Suppressor macrophage treated with lipopolysaccharide for 1 hour (primary cell): ENCODE results near the gene CCDC85A.

Source experiments
- DNase-seq, 3 donors: peaks; one replicate each; pipeline ENCODE4 v3.0.0-alpha.2; 2020 to 2022

Gene CCDC85A

DNA sequence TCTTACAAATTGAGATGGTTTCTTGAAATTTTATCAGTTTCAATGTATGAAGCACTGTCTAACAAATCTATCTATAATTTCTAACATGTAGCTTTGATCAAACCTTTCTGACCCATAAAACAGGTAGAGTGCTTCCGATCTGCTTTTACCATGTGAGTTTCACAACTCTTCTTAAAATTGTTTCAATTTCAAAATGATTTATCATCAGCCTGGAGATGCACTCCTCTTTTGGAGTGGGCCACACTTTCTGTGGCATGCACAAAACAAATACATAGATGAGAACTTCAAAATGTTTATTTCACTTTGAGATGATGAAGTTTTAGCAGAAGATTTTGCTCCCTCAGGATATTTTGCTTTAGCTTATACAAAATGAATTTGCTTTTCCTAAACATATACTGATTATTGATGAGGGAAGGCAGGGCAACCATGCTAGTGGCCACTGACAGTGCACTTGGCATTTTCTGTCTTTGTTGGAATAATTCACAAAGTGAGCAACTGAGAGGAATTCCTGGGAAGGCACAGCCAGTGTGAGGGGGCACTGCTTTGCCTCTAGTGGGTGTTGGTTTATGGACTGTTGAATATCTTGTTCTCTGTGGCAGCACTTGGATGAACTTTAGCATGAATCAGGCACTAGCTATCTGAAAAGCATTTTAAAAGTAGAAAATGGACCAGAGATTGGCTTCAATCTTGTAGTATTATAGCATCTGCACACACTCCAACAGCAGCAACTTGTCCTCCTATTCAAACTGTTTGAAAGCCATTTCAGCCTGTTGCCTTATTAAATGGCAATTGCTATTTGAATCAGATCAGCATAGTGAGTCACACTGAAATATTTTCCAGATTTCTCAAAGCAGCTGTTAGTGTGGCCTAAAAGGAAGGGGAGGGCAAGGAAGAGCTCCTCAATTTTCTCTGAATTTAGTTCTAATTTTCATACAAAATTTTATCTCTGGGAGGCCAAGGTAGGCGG is 193.2 kb downstream of the CCDC85A start:
- no peak for DNase-seq

DNA sequence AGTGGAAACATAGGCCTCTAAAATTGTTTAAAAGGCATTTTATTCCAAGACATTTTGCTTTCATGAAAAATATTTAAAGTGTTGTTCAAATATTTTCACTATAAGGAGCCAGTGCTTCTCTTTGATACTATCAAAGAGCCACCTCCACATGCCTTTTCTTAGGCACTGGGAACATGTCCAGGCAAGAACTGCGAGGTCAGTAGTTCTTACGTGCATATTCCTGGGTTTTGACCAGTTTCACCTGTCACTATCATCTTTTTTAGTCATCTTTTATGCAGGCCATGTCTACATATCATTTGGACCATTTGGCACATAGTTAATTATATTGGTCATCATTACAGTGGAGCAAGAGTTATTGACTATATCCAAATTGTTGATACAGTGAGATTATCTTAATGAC is 195.3 kb downstream of the CCDC85A start:
- DNase-seq: no peak

- DNase-seq: no peak
Observed at GRCh38 chr2:56380861-56381260, 197.1 kb downstream of the CCDC85A start.

- DNase-seq: no peak
Observed at GRCh38 chr2:56382466-56382865, 198.7 kb downstream of the CCDC85A start.

DNA sequence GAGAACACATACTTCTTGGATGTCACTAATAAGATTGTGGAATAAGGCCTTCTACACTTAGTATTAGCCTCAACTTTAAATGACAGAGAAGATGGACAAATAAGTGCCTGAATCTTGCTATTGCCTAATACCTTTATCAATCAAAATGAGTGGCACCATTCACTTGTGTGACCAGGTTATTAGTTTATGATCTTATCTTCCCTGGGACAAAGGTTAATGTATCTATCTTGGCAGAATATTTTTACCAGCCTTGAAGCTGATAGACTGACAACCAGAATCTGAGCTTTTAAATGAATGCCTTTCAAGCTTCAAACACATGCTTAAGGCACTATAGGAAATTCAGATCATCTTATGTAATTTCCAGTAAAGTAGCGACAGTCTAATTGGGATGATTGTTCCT is 202.9 kb downstream of the CCDC85A start:
- DNase-seq: no peak

- DNase-seq: no peak
Observed at GRCh38 chr2:56390644-56391043, 206.9 kb downstream of the CCDC85A start.

DNA sequence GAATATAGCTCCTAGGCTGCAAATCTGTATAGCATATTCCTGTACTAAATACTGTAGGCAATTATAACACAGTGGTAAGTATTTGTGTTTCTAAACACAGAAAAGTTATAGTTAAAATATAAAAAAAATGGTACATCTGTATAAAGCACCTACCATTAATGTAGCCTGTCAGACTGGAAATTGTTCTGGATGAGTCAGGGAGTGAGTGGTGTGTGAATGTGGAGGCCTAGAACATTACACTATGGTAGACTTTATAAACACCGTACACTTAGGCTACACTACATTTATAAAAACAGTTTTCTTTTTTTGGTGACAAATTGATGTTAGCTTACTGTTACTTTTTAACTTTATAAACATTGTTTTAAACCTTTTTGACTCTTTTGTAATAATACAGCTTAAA is 226.3 kb downstream of the CCDC85A start:
- no peak for DNase-seq

- no peak for DNase-seq
Observed at GRCh38 chr2:56416500-56417176, 232.8 kb downstream of the CCDC85A start.
